NB4 (cell line): ENCODE data around the gene CD47.

Experiments
- DNase-seq: peaks from one replicate; pipeline ENCODE4 v3.0.0; 2010; ENCODE audit warnings: low read depth
- H3K4me3 ChIP-seq: one replicate; pipeline ENCODE4 v1.5.1; 2011; ENCODE audit warnings: mild to moderate bottlenecking, low read depth, low read length, moderate library complexity
- MYC ChIP-seq: IDR thresholded peaks from 2 replicates; pipeline ENCODE4 v1.6.1; 2011; ENCODE audit warnings: low read depth, low read length
- POLR2A ChIP-seq: IDR thresholded peaks from 2 replicates; pipeline ENCODE4 v1.6.1; 2011; ENCODE audit warnings: mild to moderate bottlenecking; ENCODE audit not compliant: insufficient read length; ENCODE audit errors: extremely low read depth
- TF ChIP-seq, protein P1 (sequence below): IDR thresholded peaks from 2 replicates; pipeline ENCODE4 v1.6.1; 2011; ENCODE audit warnings: low read depth, low read length
- TF ChIP-seq, protein P2 (sequence below): IDR thresholded peaks from one replicate; pipeline ENCODE4 v1.5.1; 2012; ENCODE audit warnings: low read depth, low read length

CD47 gene

GRCh38 chr3:108073764-108074431, 16.9 kb downstream of the CD47 start:
- no peak for DNase-seq
- TF ChIP-seq, protein P1, sequence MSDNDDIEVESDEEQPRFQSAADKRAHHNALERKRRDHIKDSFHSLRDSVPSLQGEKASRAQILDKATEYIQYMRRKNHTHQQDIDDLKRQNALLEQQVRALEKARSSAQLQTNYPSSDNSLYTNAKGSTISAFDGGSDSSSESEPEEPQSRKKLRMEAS: no peak
- TF ChIP-seq, protein P2, sequence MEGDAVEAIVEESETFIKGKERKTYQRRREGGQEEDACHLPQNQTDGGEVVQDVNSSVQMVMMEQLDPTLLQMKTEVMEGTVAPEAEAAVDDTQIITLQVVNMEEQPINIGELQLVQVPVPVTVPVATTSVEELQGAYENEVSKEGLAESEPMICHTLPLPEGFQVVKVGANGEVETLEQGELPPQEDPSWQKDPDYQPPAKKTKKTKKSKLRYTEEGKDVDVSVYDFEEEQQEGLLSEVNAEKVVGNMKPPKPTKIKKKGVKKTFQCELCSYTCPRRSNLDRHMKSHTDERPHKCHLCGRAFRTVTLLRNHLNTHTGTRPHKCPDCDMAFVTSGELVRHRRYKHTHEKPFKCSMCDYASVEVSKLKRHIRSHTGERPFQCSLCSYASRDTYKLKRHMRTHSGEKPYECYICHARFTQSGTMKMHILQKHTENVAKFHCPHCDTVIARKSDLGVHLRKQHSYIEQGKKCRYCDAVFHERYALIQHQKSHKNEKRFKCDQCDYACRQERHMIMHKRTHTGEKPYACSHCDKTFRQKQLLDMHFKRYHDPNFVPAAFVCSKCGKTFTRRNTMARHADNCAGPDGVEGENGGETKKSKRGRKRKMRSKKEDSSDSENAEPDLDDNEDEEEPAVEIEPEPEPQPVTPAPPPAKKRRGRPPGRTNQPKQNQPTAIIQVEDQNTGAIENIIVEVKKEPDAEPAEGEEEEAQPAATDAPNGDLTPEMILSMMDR: no peak
- TF ChIP-seq POLR2A (no peak), MYC (no peak)
- no peak overlapping the region for H3K4me3 ChIP-seq

DNA sequence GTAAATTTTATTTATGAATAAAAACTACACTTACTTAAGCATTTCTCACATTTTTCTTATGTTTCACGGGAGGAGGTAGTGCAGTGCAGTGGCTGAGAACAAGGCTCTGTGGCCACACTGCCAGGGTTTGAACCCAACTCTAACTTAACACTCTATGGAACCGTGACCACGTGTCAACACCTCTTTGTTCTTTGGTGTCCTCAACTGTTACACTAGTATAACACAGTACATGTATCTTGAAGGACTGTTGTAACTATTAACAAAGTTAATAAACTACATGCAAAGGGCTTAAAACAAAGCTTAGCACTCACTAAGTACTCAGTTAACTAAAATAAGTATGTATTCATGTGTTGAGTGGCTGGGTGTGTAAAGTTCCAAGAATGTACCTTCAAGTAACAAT, 19.5 kb downstream of the CD47 start:
- TF ChIP-seq, protein P2: no peak
- TF ChIP-seq MYC (no peak), POLR2A (no peak)
- TF ChIP-seq, protein P1: no peak
- DNase-seq: no peak
- no peak overlapping the region for H3K4me3 ChIP-seq

DNA sequence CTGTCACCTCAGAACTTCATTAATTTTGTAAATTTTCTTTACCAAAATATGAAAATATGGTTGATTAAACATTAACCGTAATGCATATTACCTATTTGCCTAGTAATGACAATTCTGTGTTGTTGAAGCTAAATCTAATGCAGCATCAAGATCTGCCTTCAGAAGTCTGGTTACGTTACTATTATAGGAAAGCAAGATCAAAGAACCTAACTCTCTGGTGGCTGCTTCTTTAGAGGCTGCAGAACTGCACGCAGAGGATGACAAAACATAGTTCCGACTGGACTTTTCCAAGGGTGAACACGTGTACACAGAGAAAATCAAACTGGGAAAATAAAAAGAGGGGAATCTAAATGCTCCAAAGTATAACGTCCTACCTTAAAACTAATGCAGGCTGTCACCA, 20.5 kb downstream of the CD47 start:
- TF ChIP-seq MYC (no peak), POLR2A (no peak)
- TF ChIP-seq, protein P2: no peak
- TF ChIP-seq, protein P1: no peak

DNA sequence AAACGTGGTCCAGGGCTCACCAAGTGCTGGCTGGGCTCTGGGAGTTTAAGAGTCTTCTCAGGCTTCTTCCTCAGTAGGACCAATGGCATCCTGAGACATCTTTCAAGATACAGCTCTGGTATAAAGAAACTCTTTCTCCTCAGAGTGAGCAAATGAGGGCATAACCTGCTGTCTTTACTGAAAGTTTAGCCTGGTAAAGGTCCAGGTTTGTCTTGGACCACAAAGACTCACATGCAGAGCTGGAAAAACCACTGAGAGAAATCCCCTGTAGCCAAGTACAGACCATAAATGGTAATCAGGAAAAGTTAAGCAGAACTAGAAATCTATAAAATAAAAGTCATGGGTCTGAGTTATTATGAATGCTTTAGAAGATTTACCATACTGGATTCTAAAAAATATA, 23.1 kb downstream of the CD47 start:
- TF ChIP-seq, protein P1: no peak
- TF ChIP-seq, protein P2: no peak
- TF ChIP-seq POLR2A (no peak), MYC (no peak)
- H3K4me3 ChIP-seq: no peak overlapping the region
- no peak for DNase-seq

More for the DNA sequence above, 20.5 kb downstream of the CD47 start:
- DNase-seq: no peak
- no peak overlapping the region for H3K4me3 ChIP-seq

DNA sequence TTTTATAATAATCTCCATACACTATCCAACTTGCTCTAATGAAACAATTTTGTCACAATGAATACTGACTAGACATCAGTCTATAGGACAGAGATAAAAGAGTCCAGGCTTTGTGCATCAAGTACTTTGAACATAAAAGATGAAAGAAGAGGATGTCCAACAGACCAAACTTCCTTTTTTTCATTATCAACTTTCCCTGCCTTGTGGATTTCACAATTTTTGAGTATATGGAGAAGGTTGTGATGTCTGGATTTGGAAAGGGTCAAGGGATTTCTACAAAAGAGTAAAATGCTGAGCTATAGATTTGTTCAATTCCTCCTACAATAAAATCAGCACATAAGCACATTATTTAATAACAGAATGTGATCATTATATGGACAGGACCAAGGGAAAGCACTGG, 25.7 kb downstream of the CD47 start:
- no peak for DNase-seq
- TF ChIP-seq, protein P2: no peak
- TF ChIP-seq, protein P1: no peak
- TF ChIP-seq MYC (no peak), POLR2A (no peak)
- H3K4me3 ChIP-seq: no peak overlapping the region
